GM21526 (cell line): ENCODE results near the gene ME2.
"Not testable (repeated sequence)": the region's sequence is repeated elsewhere in the genome, so short reads cannot be mapped to it uniquely, and the experiment has no call there.

ENCODE experiments used
- ATAC-seq: cut with Tn5 transposase; IDR thresholded peaks from one replicate; pipeline ENCODE4 v1.9.1; 2021; ENCODE audit warnings: moderate library complexity; ENCODE audit not compliant: unreplicated experiment, low FRiP score

Gene ME2

GRCh38 chr18:50859793-50860555 lies 18.9 kb upstream of the ME2 start:
- ATAC-seq: no peak

GRCh38 chr18:50861617-50862016 lies 17.3 kb upstream of the ME2 start:
- no peak for ATAC-seq

GRCh38 chr18:50862401-50862800 lies 16.5 kb upstream of the ME2 start:
- no peak for ATAC-seq

- ATAC-seq: no peak
These were observed 15.0 kb upstream of the ME2 start for GRCh38 chr18:50863840-50864375.

GRCh38 chr18:50866765-50867164 lies 12.2 kb upstream of the ME2 start:
- ATAC-seq: no peak

- no peak for ATAC-seq
These were observed 9.8 kb upstream of the ME2 start for GRCh38 chr18:50869150-50869549.

- ATAC-seq: no peak
These were observed 8.6 kb upstream of the ME2 start for GRCh38 chr18:50870138-50870845.

- ATAC-seq: no peak
These were observed 7.1 kb upstream of the ME2 start for GRCh38 chr18:50871846-50872245.

- no peak for ATAC-seq
These were observed 2.9 kb upstream of the ME2 start for GRCh38 chr18:50875966-50876536.

GRCh38 chr18:50877545-50878265 lies 1.2 kb upstream of the ME2 start:
- no peak for ATAC-seq

- ATAC-seq: peak; percentile 11
These were observed 592 bp downstream of the ME2 start for GRCh38 chr18:50879302-50880118.

- no peak for ATAC-seq
These were observed 1.2 kb downstream of the ME2 start for GRCh38 chr18:50880119-50880465.

- not testable (repeated sequence) for ATAC-seq
These were observed 2.0 kb downstream of the ME2 start for GRCh38 chr18:50880944-50881343.

- ATAC-seq: no peak
These were observed 8.0 kb downstream of the ME2 start for GRCh38 chr18:50886929-50887328.

GRCh38 chr18:50895350-50896045 lies 16.6 kb downstream of the ME2 start:
- no peak for ATAC-seq

- ATAC-seq: no peak
These were observed 17.2 kb downstream of the ME2 start for GRCh38 chr18:50896093-50896492.

- no peak for ATAC-seq
These were observed 20.0 kb downstream of the ME2 start for GRCh38 chr18:50898919-50899318.

- ATAC-seq: no peak
These were observed 23.9 kb downstream of the ME2 start for GRCh38 chr18:50902797-50903196.

- ATAC-seq: no peak
These were observed 27.9 kb downstream of the ME2 start for GRCh38 chr18:50906843-50907242.

- ATAC-seq: no peak
These were observed 30.3 kb downstream of the ME2 start for GRCh38 chr18:50909261-50909660.
